Measurements from ENCODE around the gene PTPRN.

PTPRN gene

DNA sequence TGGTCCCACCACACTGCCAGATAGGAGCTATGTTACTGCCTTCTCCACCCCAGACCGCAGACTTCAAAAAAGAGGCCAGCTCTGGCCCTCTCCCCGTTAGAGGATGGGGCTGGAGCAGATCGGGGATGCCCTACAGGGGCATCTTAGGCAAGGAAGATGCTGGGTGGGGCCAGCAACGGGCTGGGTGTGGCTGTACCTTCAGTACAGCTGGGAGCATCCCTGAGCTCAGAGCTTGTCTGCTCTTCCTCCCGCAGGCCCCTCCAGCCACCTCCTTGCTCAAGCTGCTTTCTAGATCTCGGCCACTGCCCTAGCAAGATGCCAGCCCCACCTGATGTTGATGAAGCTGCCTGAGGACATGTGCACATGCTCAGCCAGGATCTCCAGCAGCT lies 9.8 kb downstream of the PTPRN start:
- Histone ChIP-seq H3K79me2 (ENCODE audit: insufficient read depth, low read depth) (no peaks in the 10 kb centered on the region), H2AFZ (ENCODE audit: low read depth) (no peak overlapping the region), H3K4me1 (ENCODE audit: low read depth, poor library complexity, severe bottlenecking) (peaks cover 11% of the 10 kb centered on the region), H3K9ac (no peak overlapping the region), H3K27ac (no peak overlapping the region), H3K36me3 (ENCODE audit: insufficient read depth) (no peaks in the 10 kb centered on the region), H3K4me3 (IDR thresholded peaks at IDR 0.05; ENCODE audit: insufficient read depth, low read depth, low read length) (no peak overlapping the region), H3K4me2 (no peak overlapping the region), H4K20me1 (ENCODE audit: insufficient read depth) (no peaks in the 10 kb centered on the region), H3K27me3 (ENCODE audit: insufficient read depth, low read depth) (peaks cover 59% of the 10 kb centered on the region)
- TF ChIP-seq, protein P1, sequence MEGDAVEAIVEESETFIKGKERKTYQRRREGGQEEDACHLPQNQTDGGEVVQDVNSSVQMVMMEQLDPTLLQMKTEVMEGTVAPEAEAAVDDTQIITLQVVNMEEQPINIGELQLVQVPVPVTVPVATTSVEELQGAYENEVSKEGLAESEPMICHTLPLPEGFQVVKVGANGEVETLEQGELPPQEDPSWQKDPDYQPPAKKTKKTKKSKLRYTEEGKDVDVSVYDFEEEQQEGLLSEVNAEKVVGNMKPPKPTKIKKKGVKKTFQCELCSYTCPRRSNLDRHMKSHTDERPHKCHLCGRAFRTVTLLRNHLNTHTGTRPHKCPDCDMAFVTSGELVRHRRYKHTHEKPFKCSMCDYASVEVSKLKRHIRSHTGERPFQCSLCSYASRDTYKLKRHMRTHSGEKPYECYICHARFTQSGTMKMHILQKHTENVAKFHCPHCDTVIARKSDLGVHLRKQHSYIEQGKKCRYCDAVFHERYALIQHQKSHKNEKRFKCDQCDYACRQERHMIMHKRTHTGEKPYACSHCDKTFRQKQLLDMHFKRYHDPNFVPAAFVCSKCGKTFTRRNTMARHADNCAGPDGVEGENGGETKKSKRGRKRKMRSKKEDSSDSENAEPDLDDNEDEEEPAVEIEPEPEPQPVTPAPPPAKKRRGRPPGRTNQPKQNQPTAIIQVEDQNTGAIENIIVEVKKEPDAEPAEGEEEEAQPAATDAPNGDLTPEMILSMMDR (conservative IDR thresholded peaks at IDR 0.05; ENCODE audit: low read depth, low read length), result no peak

DNA sequence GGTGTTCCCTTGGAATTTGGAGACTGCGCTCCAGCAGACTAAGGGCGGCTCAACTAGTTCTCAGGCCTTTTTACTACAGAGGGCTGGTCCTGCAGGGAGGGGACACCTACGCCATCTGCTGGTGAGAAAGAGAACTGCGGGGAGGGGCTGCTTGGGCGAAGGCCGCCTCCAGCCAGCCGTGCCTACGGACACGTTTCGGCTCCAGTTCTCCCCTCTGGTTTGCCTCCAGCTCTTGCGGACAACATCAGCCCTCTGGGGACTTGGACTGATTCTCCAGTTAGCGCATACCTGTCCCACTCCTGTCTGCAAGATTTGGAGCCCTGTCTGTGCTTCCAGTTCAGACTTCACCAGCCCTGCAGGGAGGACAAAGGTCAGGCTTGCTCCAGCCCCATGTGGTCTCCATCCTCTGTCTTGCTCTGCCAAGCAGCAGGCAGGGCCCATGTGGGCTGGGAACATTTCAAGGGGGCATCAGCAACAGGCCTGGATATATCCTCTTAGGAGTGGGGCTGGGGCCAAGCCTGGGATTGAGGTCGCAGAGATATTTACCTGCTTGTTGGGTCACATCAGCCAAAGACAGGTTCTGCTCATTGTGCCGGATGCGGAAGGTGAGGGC lies 10.3 kb downstream of the PTPRN start:
- H3K9ac ChIP-seq, result no peak overlapping the region
- H3K4me2 ChIP-seq, result peak overlapping the region; percentile 33; the same call in 1 of the 2 replicates
- H4K20me1 ChIP-seq (ENCODE audit: insufficient read depth), result no peaks in the 10 kb centered on the region
- H3K79me2 ChIP-seq (ENCODE audit: insufficient read depth, low read depth), result no peaks in the 10 kb centered on the region
- H3K4me1 ChIP-seq (ENCODE audit: low read depth, poor library complexity, severe bottlenecking), result peaks cover 11% of the 10 kb centered on the region
- no peaks in the 10 kb centered on the region for H3K36me3 ChIP-seq (ENCODE audit: insufficient read depth)
- TF ChIP-seq, protein P1 (conservative IDR thresholded peaks at IDR 0.05; ENCODE audit: low read depth, low read length), result peak; percentile 90
- no peak overlapping the region for H3K27ac ChIP-seq
- H3K4me3 ChIP-seq (IDR thresholded peaks at IDR 0.05; ENCODE audit: insufficient read depth, low read depth, low read length), result no peak overlapping the region
- H2AFZ ChIP-seq (ENCODE audit: low read depth), result peak overlapping the region; percentile 66
- H3K27me3 ChIP-seq (ENCODE audit: insufficient read depth, low read depth), result peaks cover 54% of the 10 kb centered on the region

DNA sequence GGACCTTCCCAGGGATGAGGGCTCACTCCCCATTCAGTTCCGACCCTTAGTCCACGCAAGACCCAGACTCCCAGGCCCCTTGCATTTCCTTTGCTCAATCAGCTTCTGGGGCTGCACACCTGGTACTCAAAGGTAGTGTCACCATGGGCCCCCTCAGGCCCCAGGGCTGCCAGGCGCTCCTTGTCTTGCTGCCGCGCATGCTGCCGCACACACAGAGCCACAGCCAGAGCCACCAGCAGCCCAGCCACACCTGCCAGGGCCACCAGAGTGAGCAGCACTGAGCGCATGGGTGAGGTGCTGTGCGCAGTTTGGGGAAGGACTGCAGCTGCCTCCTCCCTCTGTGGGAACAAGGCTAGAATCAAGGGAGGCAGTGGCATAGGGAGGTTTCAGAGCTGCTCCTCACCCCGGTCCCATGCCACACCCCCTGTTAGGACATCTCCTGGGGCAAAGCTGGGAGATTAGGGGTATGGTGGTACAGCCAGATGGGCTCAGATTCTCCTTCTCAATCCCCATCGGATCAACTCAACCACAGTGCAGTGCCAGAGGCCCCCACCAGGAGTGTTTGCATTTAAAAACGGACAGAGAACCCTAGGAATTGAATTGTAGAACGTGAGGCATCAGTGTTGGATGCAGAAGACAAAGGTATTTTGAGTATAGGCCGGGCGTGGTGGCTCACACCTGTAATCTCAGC lies 11.3 kb downstream of the PTPRN start:
- TF ChIP-seq, protein P1 (conservative IDR thresholded peaks at IDR 0.05; ENCODE audit: low read depth, low read length), result no peak
- Histone ChIP-seq H3K4me3 (IDR thresholded peaks at IDR 0.05; ENCODE audit: insufficient read depth, low read depth, low read length) (no peak overlapping the region), H3K36me3 (ENCODE audit: insufficient read depth) (no peaks in the 10 kb centered on the region), H3K4me1 (ENCODE audit: low read depth, poor library complexity, severe bottlenecking) (peaks cover 11% of the 10 kb centered on the region), H2AFZ (ENCODE audit: low read depth) (no peak overlapping the region), H3K9ac (no peak overlapping the region), H3K4me2 (no peak overlapping the region), H4K20me1 (ENCODE audit: insufficient read depth) (no peaks in the 10 kb centered on the region), H3K27ac (no peak overlapping the region), H3K27me3 (ENCODE audit: insufficient read depth, low read depth) (peaks cover 45% of the 10 kb centered on the region), H3K79me2 (ENCODE audit: insufficient read depth, low read depth) (no peaks in the 10 kb centered on the region)

DNA sequence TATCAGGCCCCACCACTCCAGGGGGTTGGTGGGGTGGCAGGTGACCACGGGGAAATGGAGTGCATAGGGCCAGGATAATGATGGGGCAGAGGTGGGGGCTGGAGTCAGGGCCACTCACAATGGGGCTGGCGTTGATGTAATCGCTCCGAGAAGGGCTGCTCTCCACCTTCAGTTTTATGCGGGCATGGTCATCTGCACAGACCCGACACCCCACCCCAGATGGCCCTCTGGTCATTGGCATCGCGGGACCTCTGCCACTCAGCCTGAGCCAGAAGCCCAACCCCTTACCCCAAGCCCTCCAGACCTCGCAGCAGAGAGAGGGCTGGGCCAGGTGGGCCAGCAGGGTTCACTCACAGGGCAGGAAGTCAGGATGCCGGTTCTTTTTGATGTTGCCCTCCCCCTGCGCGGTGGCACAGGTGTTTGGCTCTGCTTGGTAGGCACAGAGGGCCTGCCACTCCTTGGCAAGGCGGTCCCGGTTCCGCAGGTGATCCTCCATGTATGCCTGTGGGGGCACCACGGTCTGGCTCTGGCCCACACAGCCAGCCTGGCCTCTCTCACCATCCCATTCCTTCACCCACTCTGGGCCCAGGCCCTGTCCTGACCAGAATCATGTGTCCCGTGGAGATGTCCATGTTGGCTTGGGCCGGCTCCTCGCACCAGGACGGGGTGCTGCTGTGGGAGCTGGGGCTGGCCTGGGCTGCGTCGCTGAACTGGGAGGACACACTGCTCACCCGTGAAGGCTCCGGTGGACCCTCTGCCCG lies 12.4 kb downstream of the PTPRN start:
- H3K9ac ChIP-seq, result no peak overlapping the region
- H4K20me1 ChIP-seq (ENCODE audit: insufficient read depth), result no peaks in the 10 kb centered on the region
- TF ChIP-seq, protein P1 (conservative IDR thresholded peaks at IDR 0.05; ENCODE audit: low read depth, low read length), result no peak
- no peaks in the 10 kb centered on the region for H3K79me2 ChIP-seq (ENCODE audit: insufficient read depth, low read depth)
- no peaks in the 10 kb centered on the region for H3K36me3 ChIP-seq (ENCODE audit: insufficient read depth)
- H3K27me3 ChIP-seq (ENCODE audit: insufficient read depth, low read depth), result peaks cover 37% of the 10 kb centered on the region
- H2AFZ ChIP-seq (ENCODE audit: low read depth), result no peak overlapping the region
- no peak overlapping the region for H3K4me3 ChIP-seq (IDR thresholded peaks at IDR 0.05; ENCODE audit: insufficient read depth, low read depth, low read length)
- H3K4me2 ChIP-seq, result no peak overlapping the region
- H3K4me1 ChIP-seq (ENCODE audit: low read depth, poor library complexity, severe bottlenecking), result peaks cover 11% of the 10 kb centered on the region
- no peak overlapping the region for H3K27ac ChIP-seq

Measured in KMS-11 (cell line).